ENCODE data around the gene ERVK3-1.

The ERVK3-1 gene

DNA sequence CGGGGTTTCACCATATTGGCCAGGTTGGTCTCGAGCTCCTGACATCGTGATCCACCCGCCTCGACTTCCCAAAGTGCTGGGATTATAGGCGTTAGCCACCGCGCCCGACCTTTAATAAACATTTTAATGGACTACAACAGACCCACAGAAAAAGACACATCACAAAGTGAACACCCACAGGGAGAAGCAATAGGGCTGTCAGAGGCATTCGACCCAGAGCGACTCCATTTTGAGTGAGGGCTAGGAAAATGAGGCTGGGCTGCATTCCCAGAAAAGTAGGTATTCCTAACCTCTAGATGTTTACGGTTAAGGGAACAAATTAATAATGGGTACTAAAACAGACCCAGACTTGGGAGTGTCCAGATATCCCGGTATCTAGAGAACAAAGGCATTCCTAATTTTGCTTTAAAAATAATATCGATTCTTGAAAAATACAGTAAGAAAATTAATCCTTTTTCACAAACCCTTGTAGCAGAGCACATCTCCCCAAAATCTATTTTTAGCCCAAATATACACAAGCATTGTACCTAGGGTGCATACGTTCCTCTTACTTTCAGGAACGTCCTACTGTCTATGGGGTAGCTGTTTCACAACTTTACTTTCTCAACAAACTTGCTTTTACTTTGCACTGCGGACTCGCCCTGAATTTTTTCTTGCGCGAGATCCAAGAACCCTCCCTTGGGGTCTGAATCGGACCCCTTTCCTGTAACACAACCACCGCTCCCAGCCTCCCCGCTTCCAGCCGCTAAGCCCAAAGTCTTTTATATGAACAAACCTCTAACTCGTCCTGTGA is 27.2 kb upstream of the ERVK3-1 start:
- H3K36me3 ChIP-seq = no peaks in the 10 kb centered on the region
- H3K4me3 ChIP-seq (ENCODE audit: low read depth in 1 of 2, low read length in 1 of 2) = peak overlapping the region; percentile 70 to 99
- H3K27me3 ChIP-seq = no peaks in the 10 kb centered on the region
- peak overlapping the region; percentile 77 for H3K27ac ChIP-seq
- peaks cover 15 to 20% of the 10 kb centered on the region in 2 experiments for H3K4me1 ChIP-seq (ENCODE audit: control insufficient read depth in 1 of 2, insufficient read depth in 1 of 2, low read depth in 1 of 2, low read length in 1 of 2)
- peaks cover 5% of the 10 kb centered on the region for H3K9me3 ChIP-seq
- TF ChIP-seq, protein P1, sequence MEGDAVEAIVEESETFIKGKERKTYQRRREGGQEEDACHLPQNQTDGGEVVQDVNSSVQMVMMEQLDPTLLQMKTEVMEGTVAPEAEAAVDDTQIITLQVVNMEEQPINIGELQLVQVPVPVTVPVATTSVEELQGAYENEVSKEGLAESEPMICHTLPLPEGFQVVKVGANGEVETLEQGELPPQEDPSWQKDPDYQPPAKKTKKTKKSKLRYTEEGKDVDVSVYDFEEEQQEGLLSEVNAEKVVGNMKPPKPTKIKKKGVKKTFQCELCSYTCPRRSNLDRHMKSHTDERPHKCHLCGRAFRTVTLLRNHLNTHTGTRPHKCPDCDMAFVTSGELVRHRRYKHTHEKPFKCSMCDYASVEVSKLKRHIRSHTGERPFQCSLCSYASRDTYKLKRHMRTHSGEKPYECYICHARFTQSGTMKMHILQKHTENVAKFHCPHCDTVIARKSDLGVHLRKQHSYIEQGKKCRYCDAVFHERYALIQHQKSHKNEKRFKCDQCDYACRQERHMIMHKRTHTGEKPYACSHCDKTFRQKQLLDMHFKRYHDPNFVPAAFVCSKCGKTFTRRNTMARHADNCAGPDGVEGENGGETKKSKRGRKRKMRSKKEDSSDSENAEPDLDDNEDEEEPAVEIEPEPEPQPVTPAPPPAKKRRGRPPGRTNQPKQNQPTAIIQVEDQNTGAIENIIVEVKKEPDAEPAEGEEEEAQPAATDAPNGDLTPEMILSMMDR (IDR thresholded peaks at IDR 0.05) = no peak

DNA sequence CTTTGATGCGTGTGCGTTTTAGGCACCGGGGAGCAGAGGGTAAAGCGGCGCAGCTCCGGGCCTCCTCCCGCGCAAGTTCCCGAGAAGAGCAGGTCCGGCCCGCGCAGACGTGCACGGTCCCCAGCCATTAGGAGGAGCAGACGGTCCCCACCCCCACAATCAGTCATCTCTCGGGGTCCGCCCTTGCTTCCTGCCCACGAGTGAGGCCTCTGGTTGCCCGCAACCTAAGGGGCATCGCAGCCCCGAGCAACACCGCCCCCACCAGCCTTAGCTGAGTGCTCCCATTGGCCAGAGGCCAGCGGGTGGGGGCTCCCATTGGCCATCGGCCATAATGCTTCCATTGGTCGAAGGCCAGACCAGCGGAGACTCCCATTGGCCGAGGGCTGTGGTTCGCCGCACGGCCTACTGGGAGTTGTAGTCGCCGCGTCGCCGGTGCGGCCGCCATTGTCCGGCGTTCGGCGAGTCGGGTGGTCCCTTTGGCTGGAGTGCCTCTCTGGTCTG is 26.6 kb upstream of the ERVK3-1 start, which contains the start of gene ZNF8:
ZNF8 (plus strand) TSS at position 415 of the 501 bp plus-strand sequence. CDS start 127 bp downstream, outside the sequence.
- Histone ChIP-seq H3K9me3 (peaks cover 5% of the 10 kb centered on the region), H3K4me3 (ENCODE audit: low read depth in 1 of 2, low read length in 1 of 2) (peak within 1 kb of the TSS; percentile 70 to 99), H3K27ac (peak within 1 kb of the TSS; percentile 77), H3K27me3 (no peaks in the 10 kb centered on the region), H3K36me3 (no peaks in the 10 kb centered on the region), H3K4me1 (ENCODE audit: control insufficient read depth in 1 of 2, insufficient read depth in 1 of 2, low read depth in 1 of 2, low read length in 1 of 2) (peaks cover 15 to 20% of the 10 kb centered on the region in 2 experiments)
- TF ChIP-seq, protein P1 (IDR thresholded peaks at IDR 0.05) = peak; percentile 37

DNA sequence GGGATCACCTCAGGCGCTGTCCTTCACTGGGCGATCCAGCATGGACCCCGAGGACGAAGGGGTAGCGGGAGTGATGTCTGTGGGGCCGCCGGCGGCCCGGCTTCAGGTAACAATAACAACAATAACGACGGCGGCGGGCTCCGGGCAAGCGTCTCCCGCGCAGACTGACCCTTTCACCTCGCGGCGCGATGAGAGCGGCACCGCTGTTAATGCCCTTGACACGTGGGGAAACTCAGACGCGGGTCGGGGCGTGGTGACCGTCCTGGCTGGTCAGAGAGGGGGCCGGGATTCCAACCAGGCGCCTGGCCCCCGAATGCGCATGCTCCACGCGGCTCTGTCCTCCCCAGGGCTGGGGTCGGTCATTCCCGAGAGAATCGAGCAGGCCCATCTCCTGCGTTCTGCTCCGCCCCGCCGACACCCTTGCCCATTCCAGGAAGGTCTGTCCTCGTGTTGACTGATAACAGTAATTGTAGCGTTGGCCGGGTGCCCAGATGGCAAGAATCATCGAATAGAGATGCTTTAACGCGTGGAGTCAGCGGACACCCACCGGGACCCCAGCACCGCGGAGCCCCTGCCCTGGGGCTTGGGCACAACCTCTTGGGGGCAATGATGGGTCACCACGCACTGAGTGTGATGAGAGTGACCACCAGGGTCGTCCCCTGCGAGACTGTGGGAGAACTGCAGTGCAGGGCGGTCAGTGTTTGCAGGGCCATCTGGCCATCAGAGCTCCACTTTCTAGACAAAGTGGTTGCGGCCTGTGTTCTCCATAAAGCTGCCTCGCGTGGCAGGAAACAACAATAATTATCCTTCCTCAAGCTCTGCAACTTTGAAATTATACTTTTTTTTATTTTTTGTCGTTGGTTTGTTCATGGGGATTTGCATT is 25.9 kb upstream of the ERVK3-1 start:
- H3K27ac ChIP-seq = peak overlapping the region; percentile 77
- TF ChIP-seq, protein P1 (IDR thresholded peaks at IDR 0.05) = no peak
- H3K27me3 ChIP-seq = no peaks in the 10 kb centered on the region
- H3K4me1 ChIP-seq (ENCODE audit: control insufficient read depth in 1 of 2, insufficient read depth in 1 of 2, low read depth in 1 of 2, low read length in 1 of 2) = peaks cover 15 to 20% of the 10 kb centered on the region in 2 experiments
- peak overlapping the region; percentile 70 to 99 for H3K4me3 ChIP-seq (ENCODE audit: low read depth in 1 of 2, low read length in 1 of 2)
- H3K36me3 ChIP-seq = no peaks in the 10 kb centered on the region
- peaks cover 4% of the 10 kb centered on the region for H3K9me3 ChIP-seq

DNA sequence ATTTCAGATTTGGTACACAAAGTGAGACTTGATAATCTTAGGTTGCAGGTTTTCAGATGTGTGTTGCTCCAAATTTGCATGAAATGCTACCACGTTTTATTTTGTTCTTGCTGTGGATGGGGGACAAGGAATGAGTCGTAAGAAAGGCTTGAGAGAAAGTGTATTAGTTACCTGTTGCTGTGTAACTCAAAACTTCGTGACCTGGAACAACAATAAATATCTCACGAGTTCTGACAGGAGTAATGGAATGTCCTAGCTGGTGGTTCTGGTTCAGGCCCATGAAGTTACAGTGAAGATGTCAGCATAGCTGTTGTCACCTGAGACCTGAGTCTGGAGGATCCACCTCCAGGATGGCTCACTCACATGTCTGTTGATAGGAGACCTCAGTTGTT is 25.3 kb upstream of the ERVK3-1 start:
- Histone ChIP-seq H3K36me3 (no peaks in the 10 kb centered on the region), H3K4me1 (ENCODE audit: control insufficient read depth in 1 of 2, insufficient read depth in 1 of 2, low read depth in 1 of 2, low read length in 1 of 2) (peaks cover 15 to 20% of the 10 kb centered on the region in 2 experiments), H3K4me3 (ENCODE audit: low read depth in 1 of 2, low read length in 1 of 2) (peak overlapping the region; percentile 70 to 99), H3K27ac (no peak overlapping the region), H3K9me3 (no peaks in the 10 kb centered on the region), H3K27me3 (no peaks in the 10 kb centered on the region)
- TF ChIP-seq, protein P1 (IDR thresholded peaks at IDR 0.05) = no peak

DNA sequence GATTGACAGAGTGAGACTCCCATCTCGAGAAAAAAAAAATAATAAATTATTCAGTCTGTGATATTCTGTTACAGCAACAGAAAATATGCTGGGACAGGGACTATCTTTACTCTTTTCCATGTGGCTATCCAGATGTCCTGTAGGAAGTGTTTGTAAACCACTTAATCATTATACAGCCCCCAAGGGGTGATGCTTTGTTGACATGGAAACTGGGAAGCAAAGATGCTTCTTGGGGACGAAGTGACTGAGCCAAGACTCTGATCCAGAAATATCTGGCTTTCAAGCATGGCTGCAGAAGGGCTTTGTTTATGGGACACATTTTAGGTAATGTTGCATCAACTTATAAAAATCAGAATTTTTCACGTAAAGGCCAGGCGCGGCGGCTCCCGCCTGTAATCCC is 21.0 kb upstream of the ERVK3-1 start:
- TF ChIP-seq, protein P1 (IDR thresholded peaks at IDR 0.05) = no peak
- Histone ChIP-seq H3K27ac (no peak overlapping the region), H3K4me3 (ENCODE audit: low read depth in 1 of 2, low read length in 1 of 2) (no peak overlapping the region), H3K27me3 (no peaks in the 10 kb centered on the region), H3K4me1 (ENCODE audit: control insufficient read depth in 1 of 2, insufficient read depth in 1 of 2, low read depth in 1 of 2, low read length in 1 of 2) (peaks cover 5 to 9% of the 10 kb centered on the region in 2 experiments), H3K9me3 (peaks cover 8% of the 10 kb centered on the region), H3K36me3 (peaks cover 30% of the 10 kb centered on the region)

Measured in neutrophil (primary cell).